ENCODE measurements around the gene RXRA. TPM values are rescaled to one million over a fixed set of nuclear protein-coding genes. Genes with fewer than 3 reads are reported as not detected.
A peak's percentile ranks its signal among the peaks of the same experiment; 100 is the strongest.
"Not testable (repeated sequence)": the region's sequence is repeated elsewhere in the genome, so short reads cannot be mapped to it uniquely, and the experiment has no call there.

The RXRA gene
- total RNA-seq, 1 experiment from 2014 or later, result 31.6 TPM

- CTCF ChIA-PET; H3K4me1 ChIP-seq (ENCODE audit: control insufficient read depth, insufficient read depth, low read length); H3K27ac ChIP-seq (ENCODE audit: low read length); POLR2A ChIA-PET; H3K9me3 ChIP-seq (ENCODE audit: control insufficient read depth, insufficient read depth, low read depth, low read length); H3K36me3 ChIP-seq (ENCODE audit: control insufficient read depth, insufficient read depth, low read length); intact Hi-C loops (cut with micrococcal nuclease; ENCODE audit: unreplicated experiment); H3K4me3 ChIP-seq (ENCODE audit: low read depth in 2 of 2, low read length in 2 of 2); in situ Hi-C loops (cut with HindIII; ENCODE audit: low pct_unique_long_range_greater_than_20kb, low sequenced_read_pairs); H3K27me3 ChIP-seq (ENCODE audit: control insufficient read depth, insufficient read depth, low read length); DNase-seq (ENCODE audit: low read depth, low spot score); BruUV-seq (replicated peaks); ATAC-seq: not testable (repeated sequence)
Measured at GRCh38 chr9:134308639-134309220, 17.5 kb upstream of the RXRA start.

DNA sequence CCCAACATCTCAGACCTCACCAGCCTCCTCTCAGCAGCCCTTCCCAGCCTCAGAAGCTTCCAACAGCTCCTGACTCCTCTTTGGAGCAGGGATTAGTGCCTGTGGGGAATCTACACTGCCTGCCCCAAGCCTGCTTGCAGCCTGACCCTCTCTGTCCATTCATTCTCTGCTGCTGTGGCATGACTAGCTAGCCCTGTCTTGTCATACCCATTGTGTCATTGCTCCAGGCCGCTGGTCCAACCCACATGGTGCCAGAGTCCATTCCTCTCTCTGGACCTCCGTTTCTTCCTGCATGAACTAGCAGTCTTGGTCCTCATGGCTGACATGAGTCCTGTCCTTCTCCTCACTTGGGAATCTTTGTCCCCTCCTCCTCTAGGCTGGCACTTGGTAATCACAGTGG, 12.8 kb upstream of the RXRA start:
- Histone ChIP-seq H3K27me3 (ENCODE audit: control insufficient read depth, insufficient read depth, low read length) (no peaks in the 10 kb centered on the region), H3K4me1 (ENCODE audit: control insufficient read depth, insufficient read depth, low read length) (no peaks in the 10 kb centered on the region), H3K9me3 (ENCODE audit: control insufficient read depth, insufficient read depth, low read depth, low read length) (peaks cover 3% of the 10 kb centered on the region; the same call in 1 of the 2 replicates), H3K36me3 (ENCODE audit: control insufficient read depth, insufficient read depth, low read length) (no peaks in the 10 kb centered on the region), H3K27ac (ENCODE audit: low read length) (no peak overlapping the region), H3K4me3 (ENCODE audit: low read depth in 2 of 2, low read length in 2 of 2) (no peak overlapping the region)
- DNase-seq (ENCODE audit: low read depth, low spot score) (no peak), ATAC-seq (peak; percentile 46; the same call in 1 of the 2 replicates)
- ChIA-PET POLR2A (no interaction called here), CTCF (no interaction called here)
- TF ChIP-seq, protein P1, sequence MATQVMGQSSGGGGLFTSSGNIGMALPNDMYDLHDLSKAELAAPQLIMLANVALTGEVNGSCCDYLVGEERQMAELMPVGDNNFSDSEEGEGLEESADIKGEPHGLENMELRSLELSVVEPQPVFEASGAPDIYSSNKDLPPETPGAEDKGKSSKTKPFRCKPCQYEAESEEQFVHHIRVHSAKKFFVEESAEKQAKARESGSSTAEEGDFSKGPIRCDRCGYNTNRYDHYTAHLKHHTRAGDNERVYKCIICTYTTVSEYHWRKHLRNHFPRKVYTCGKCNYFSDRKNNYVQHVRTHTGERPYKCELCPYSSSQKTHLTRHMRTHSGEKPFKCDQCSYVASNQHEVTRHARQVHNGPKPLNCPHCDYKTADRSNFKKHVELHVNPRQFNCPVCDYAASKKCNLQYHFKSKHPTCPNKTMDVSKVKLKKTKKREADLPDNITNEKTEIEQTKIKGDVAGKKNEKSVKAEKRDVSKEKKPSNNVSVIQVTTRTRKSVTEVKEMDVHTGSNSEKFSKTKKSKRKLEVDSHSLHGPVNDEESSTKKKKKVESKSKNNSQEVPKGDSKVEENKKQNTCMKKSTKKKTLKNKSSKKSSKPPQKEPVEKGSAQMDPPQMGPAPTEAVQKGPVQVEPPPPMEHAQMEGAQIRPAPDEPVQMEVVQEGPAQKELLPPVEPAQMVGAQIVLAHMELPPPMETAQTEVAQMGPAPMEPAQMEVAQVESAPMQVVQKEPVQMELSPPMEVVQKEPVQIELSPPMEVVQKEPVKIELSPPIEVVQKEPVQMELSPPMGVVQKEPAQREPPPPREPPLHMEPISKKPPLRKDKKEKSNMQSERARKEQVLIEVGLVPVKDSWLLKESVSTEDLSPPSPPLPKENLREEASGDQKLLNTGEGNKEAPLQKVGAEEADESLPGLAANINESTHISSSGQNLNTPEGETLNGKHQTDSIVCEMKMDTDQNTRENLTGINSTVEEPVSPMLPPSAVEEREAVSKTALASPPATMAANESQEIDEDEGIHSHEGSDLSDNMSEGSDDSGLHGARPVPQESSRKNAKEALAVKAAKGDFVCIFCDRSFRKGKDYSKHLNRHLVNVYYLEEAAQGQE (IDR thresholded peaks at IDR 0.05; ENCODE audit: insufficient read depth in 1 of 2, low read depth in 2 of 2, low read length in 1 of 2), result no peak
- TF ChIP-seq SIN3A (IDR thresholded peaks at IDR 0.05; ENCODE audit: borderline replicate concordance, insufficient read depth, low read depth, low read length) (no peak), POLR2AphosphoS5 (IDR thresholded peaks at IDR 0.05; ENCODE audit: low read depth, low read length) (no peak), TCF7L2 (IDR thresholded peaks at IDR 0.05; ENCODE audit: low read depth, low read length) (no peak)
- TF ChIP-seq, protein P2, sequence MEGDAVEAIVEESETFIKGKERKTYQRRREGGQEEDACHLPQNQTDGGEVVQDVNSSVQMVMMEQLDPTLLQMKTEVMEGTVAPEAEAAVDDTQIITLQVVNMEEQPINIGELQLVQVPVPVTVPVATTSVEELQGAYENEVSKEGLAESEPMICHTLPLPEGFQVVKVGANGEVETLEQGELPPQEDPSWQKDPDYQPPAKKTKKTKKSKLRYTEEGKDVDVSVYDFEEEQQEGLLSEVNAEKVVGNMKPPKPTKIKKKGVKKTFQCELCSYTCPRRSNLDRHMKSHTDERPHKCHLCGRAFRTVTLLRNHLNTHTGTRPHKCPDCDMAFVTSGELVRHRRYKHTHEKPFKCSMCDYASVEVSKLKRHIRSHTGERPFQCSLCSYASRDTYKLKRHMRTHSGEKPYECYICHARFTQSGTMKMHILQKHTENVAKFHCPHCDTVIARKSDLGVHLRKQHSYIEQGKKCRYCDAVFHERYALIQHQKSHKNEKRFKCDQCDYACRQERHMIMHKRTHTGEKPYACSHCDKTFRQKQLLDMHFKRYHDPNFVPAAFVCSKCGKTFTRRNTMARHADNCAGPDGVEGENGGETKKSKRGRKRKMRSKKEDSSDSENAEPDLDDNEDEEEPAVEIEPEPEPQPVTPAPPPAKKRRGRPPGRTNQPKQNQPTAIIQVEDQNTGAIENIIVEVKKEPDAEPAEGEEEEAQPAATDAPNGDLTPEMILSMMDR (IDR thresholded peaks at IDR 0.05), result no peak
- intact Hi-C loops (cut with micrococcal nuclease; ENCODE audit: unreplicated experiment) (no loop called here), in situ Hi-C loops (cut with HindIII; ENCODE audit: low pct_unique_long_range_greater_than_20kb, low sequenced_read_pairs) (no loop called here)
- no TSS peak for BruUV-seq (replicated peaks)

DNA sequence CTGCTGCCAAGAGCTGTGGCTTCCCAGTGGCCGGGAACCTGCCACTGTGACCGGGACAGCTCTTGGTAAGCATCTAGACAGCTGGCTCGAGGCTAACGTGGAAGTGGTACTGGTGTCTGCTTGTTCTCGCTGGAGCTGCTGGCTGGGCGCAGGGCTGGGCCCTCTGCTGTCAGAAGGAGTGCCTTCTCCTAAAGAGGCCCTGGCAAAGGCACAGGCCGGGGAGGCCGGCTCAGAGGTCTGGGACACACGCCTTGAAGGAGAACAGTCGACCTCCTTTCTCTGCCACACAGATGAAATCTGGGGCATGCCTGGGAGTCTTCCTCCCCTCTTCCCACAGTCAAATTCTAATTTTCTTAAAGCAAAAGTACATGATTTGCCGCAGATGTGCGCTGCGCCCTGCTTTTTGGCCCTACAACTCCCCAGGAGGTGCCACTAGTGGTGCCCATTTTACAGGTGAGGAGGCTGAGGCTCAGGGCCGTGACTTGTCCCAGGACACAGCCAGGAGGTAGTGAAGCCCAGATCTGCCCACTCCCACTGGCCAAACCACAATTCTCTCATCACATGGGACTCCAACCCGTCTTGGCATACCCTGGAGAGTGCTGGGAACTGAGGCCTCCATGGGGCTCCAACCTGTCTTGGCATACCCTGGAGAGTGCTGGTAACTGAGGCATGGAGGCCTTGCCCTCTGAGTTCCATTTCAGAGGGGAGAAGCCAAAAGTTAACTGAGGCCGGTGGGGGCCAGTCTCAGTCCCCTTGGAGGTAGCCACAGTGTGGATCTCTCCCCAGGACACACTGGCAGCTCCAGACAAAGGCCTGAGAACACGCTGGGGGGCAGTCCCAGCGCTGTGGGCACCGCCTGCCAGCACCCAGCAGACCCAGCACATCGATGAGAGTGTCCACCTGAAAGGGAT, 12.0 kb upstream of the RXRA start:
- Histone ChIP-seq H3K27ac (ENCODE audit: low read length) (no peak overlapping the region), H3K4me3 (ENCODE audit: low read depth in 2 of 2, low read length in 2 of 2) (no peak overlapping the region), H3K36me3 (ENCODE audit: control insufficient read depth, insufficient read depth, low read length) (no peaks in the 10 kb centered on the region), H3K4me1 (ENCODE audit: control insufficient read depth, insufficient read depth, low read length) (no peaks in the 10 kb centered on the region), H3K27me3 (ENCODE audit: control insufficient read depth, insufficient read depth, low read length) (no peaks in the 10 kb centered on the region), H3K9me3 (ENCODE audit: control insufficient read depth, insufficient read depth, low read depth, low read length) (peaks cover 3% of the 10 kb centered on the region; the same call in 1 of the 2 replicates)
- intact Hi-C loops (cut with micrococcal nuclease; ENCODE audit: unreplicated experiment) (no loop called here), in situ Hi-C loops (cut with HindIII; ENCODE audit: low pct_unique_long_range_greater_than_20kb, low sequenced_read_pairs) (no loop called here)
- CTCF ChIA-PET, result no interaction called here
- DNase-seq (ENCODE audit: low read depth, low spot score) (no peak), ATAC-seq (no peak)
- no TSS peak for BruUV-seq (replicated peaks)
- TF ChIP-seq POLR2AphosphoS5 (IDR thresholded peaks at IDR 0.05; ENCODE audit: low read depth, low read length), result no peak
- no peak for TF ChIP-seq TCF7L2 (IDR thresholded peaks at IDR 0.05; ENCODE audit: low read depth, low read length)
- TF ChIP-seq, protein P1 (IDR thresholded peaks at IDR 0.05; ENCODE audit: insufficient read depth in 1 of 2, low read depth in 2 of 2, low read length in 1 of 2), result no peak
- TF ChIP-seq SIN3A (IDR thresholded peaks at IDR 0.05; ENCODE audit: borderline replicate concordance, insufficient read depth, low read depth, low read length), result no peak
- TF ChIP-seq, protein P2 (IDR thresholded peaks at IDR 0.05), result no peak
- POLR2A ChIA-PET, result no interaction called here

Measured in Panc1 (cell line).